ENCODE results near the gene APH1B.

APH1B gene

DNA sequence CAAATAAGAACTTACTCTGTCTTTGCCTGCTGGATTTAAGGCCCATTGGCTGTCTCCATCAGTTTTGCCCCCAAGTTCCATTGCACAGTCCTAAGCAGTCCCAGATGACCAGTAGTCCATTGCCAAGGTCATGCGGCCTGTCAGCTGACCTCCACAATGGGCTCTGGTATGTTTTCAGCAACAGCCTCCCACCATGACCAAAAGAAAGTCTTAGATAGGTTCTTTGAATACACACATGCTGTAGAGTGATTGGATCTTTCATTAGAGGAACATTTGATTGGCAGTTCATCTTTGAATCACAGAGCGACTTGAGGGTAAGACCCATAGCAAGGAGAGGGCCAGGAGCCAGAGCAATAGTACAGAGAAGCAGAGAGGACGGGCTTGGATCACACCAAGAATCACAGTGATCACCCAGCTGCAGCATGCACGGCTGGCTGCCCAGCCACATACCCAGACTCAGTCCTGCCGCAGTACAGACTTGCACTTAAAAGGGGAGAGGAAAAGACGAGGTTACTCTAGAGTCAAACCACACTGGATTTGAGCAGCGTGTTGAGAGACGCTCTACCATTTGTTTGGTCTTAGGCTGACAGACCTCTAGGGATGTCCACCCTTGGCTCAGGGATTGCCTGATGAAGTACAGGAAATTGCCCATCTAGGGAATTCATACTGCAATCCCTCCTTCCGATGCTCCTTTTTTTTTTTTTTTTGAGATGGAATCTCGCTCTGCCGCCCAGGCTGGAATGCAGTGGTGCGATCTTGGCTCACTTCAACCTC is 50.4 kb downstream of the APH1B start:
- no peak overlapping the region for H2BK15ac ChIP-seq (replicated peaks; ENCODE audit: low read depth)
- no peak overlapping the region for H2AK5ac ChIP-seq (ENCODE audit: low read length)
- H3K18ac ChIP-seq (ENCODE audit: low read length), result no peak overlapping the region
- H3K4me1 ChIP-seq (ENCODE audit: control insufficient read depth, low read depth, low read length), result no peaks in the 10 kb centered on the region
- no peak overlapping the region for H2BK5ac ChIP-seq (ENCODE audit: low read length)
- no peak for DNase-seq
- H4K8ac ChIP-seq (ENCODE audit: low read depth, low read length), result no peak overlapping the region
- H3K36me3 ChIP-seq (ENCODE audit: control insufficient read depth, insufficient read depth, low read length), result no peaks in the 10 kb centered on the region
- H3K4me2 ChIP-seq (ENCODE audit: low read length), result no peak overlapping the region
- no peak overlapping the region for H3K9ac ChIP-seq (ENCODE audit: low read length)
- H3K23ac ChIP-seq (ENCODE audit: low read length), result no peak overlapping the region
- no peak overlapping the region for H3K4ac ChIP-seq (ENCODE audit: low read depth, low read length)
- WGBS (ENCODE audit: extremely low coverage, insufficient coverage, low lambda C conversion rate), result no CpG with 5 or more reads among the region's 12 CpGs
- no peak overlapping the region for H2BK120ac ChIP-seq (ENCODE audit: low read depth, low read length)
- no peaks in the 10 kb centered on the region for H3K79me1 ChIP-seq (ENCODE audit: low read length)
- H3K4me3 ChIP-seq (ENCODE audit: low read length), result no peak overlapping the region
- H3K56ac ChIP-seq (ENCODE audit: low read length), result no peak overlapping the region
- no peaks in the 10 kb centered on the region for H3K79me2 ChIP-seq (ENCODE audit: control insufficient read depth, insufficient read depth, low read length)
- no peak overlapping the region for H4K5ac ChIP-seq (ENCODE audit: low read length)
- no peaks in the 10 kb centered on the region for H3K27me3 ChIP-seq (ENCODE audit: insufficient read depth, low read length, poor library complexity)
- H3K27ac ChIP-seq (ENCODE audit: low read depth, low read length), result no peak overlapping the region

- Histone ChIP-seq H3K79me1 (ENCODE audit: low read length) (no peaks in the 10 kb centered on the region), H3K4me2 (ENCODE audit: low read length) (no peak overlapping the region), H3K4me1 (ENCODE audit: control insufficient read depth, low read depth, low read length) (no peaks in the 10 kb centered on the region), H4K8ac (ENCODE audit: low read depth, low read length) (no peak overlapping the region), H3K79me2 (ENCODE audit: control insufficient read depth, insufficient read depth, low read length) (no peaks in the 10 kb centered on the region), H3K27me3 (ENCODE audit: insufficient read depth, low read length, poor library complexity) (no peaks in the 10 kb centered on the region), H2AK5ac (ENCODE audit: low read length) (no peak overlapping the region), H4K5ac (ENCODE audit: low read length) (no peak overlapping the region), H3K23ac (ENCODE audit: low read length) (no peak overlapping the region), H3K18ac (ENCODE audit: low read length) (no peak overlapping the region), H2BK5ac (ENCODE audit: low read length) (no peak overlapping the region), H3K9ac (ENCODE audit: low read length) (no peak overlapping the region), H3K4ac (ENCODE audit: low read depth, low read length) (no peak overlapping the region), H2BK15ac (replicated peaks; ENCODE audit: low read depth) (no peak overlapping the region), H3K4me3 (ENCODE audit: low read length) (no peak overlapping the region), H3K36me3 (ENCODE audit: control insufficient read depth, insufficient read depth, low read length) (no peaks in the 10 kb centered on the region), H3K56ac (ENCODE audit: low read length) (no peak overlapping the region), H3K27ac (ENCODE audit: low read depth, low read length) (no peak overlapping the region), H2BK120ac (ENCODE audit: low read depth, low read length) (no peak overlapping the region)
- whole genome bisulfite sequencing (ENCODE audit: extremely low coverage, insufficient coverage, low lambda C conversion rate), result no CpG with 5 or more reads among the region's 5 CpGs
- no peak for DNase-seq
Observed at GRCh38 chr15:63329567-63330350, 52.4 kb downstream of the APH1B start.

GRCh38 chr15:63330926-63331325 is 53.5 kb downstream of the APH1B start:
- Histone ChIP-seq H3K79me2 (ENCODE audit: control insufficient read depth, insufficient read depth, low read length) (no peaks in the 10 kb centered on the region), H3K4me1 (ENCODE audit: control insufficient read depth, low read depth, low read length) (no peaks in the 10 kb centered on the region), H3K36me3 (ENCODE audit: control insufficient read depth, insufficient read depth, low read length) (peaks cover 4% of the 10 kb centered on the region), H3K23ac (ENCODE audit: low read length) (no peak overlapping the region), H3K27me3 (ENCODE audit: insufficient read depth, low read length, poor library complexity) (no peaks in the 10 kb centered on the region), H3K4me2 (ENCODE audit: low read length) (no peak overlapping the region), H2BK5ac (ENCODE audit: low read length) (no peak overlapping the region), H3K79me1 (ENCODE audit: low read length) (no peaks in the 10 kb centered on the region), H3K27ac (ENCODE audit: low read depth, low read length) (no peak overlapping the region), H4K5ac (ENCODE audit: low read length) (no peak overlapping the region), H3K9ac (ENCODE audit: low read length) (no peak overlapping the region), H2BK120ac (ENCODE audit: low read depth, low read length) (no peak overlapping the region), H2AK5ac (ENCODE audit: low read length) (no peak overlapping the region), H3K4ac (ENCODE audit: low read depth, low read length) (no peak overlapping the region), H2BK15ac (replicated peaks; ENCODE audit: low read depth) (no peak overlapping the region), H3K56ac (ENCODE audit: low read length) (no peak overlapping the region), H3K4me3 (ENCODE audit: low read length) (no peak overlapping the region), H3K18ac (ENCODE audit: low read length) (no peak overlapping the region), H4K8ac (ENCODE audit: low read depth, low read length) (no peak overlapping the region)
- DNase-seq, result no peak
- no CpG with 5 or more reads among the region's 10 CpGs for WGBS (ENCODE audit: extremely low coverage, insufficient coverage, low lambda C conversion rate)

- no peaks in the 10 kb centered on the region for H3K27me3 ChIP-seq (ENCODE audit: insufficient read depth, low read length, poor library complexity)
- no peaks in the 10 kb centered on the region for H3K79me2 ChIP-seq (ENCODE audit: control insufficient read depth, insufficient read depth, low read length)
- no peak overlapping the region for H3K4me3 ChIP-seq (ENCODE audit: low read length)
- H4K8ac ChIP-seq (ENCODE audit: low read depth, low read length), result no peak overlapping the region
- no peak overlapping the region for H3K23ac ChIP-seq (ENCODE audit: low read length)
- no peak overlapping the region for H2BK120ac ChIP-seq (ENCODE audit: low read depth, low read length)
- H4K5ac ChIP-seq (ENCODE audit: low read length), result no peak overlapping the region
- H3K18ac ChIP-seq (ENCODE audit: low read length), result no peak overlapping the region
- H2BK5ac ChIP-seq (ENCODE audit: low read length), result no peak overlapping the region
- no peak overlapping the region for H3K4ac ChIP-seq (ENCODE audit: low read depth, low read length)
- no peak for DNase-seq
- no peaks in the 10 kb centered on the region for H3K79me1 ChIP-seq (ENCODE audit: low read length)
- H3K36me3 ChIP-seq (ENCODE audit: control insufficient read depth, insufficient read depth, low read length), result peaks cover 4% of the 10 kb centered on the region
- H2AK5ac ChIP-seq (ENCODE audit: low read length), result no peak overlapping the region
- no CpG with 5 or more reads among the region's 12 CpGs for WGBS (ENCODE audit: extremely low coverage, insufficient coverage, low lambda C conversion rate)
- H2BK15ac ChIP-seq (replicated peaks; ENCODE audit: low read depth), result no peak overlapping the region
- H3K27ac ChIP-seq (ENCODE audit: low read depth, low read length), result no peak overlapping the region
- H3K56ac ChIP-seq (ENCODE audit: low read length), result no peak overlapping the region
- H3K4me2 ChIP-seq (ENCODE audit: low read length), result no peak overlapping the region
- H3K4me1 ChIP-seq (ENCODE audit: control insufficient read depth, low read depth, low read length), result no peaks in the 10 kb centered on the region
- H3K9ac ChIP-seq (ENCODE audit: low read length), result no peak overlapping the region
Observed at GRCh38 chr15:63331456-63331855, 54.1 kb downstream of the APH1B start.

- Histone ChIP-seq H2BK5ac (ENCODE audit: low read length) (no peak overlapping the region), H3K4me3 (ENCODE audit: low read length) (no peak overlapping the region), H3K36me3 (ENCODE audit: control insufficient read depth, insufficient read depth, low read length) (peaks cover 4% of the 10 kb centered on the region), H3K9ac (ENCODE audit: low read length) (no peak overlapping the region), H3K56ac (ENCODE audit: low read length) (no peak overlapping the region), H3K27ac (ENCODE audit: low read depth, low read length) (no peak overlapping the region), H4K5ac (ENCODE audit: low read length) (no peak overlapping the region), H3K79me1 (ENCODE audit: low read length) (no peaks in the 10 kb centered on the region), H3K79me2 (ENCODE audit: control insufficient read depth, insufficient read depth, low read length) (no peaks in the 10 kb centered on the region), H3K23ac (ENCODE audit: low read length) (no peak overlapping the region), H4K8ac (ENCODE audit: low read depth, low read length) (no peak overlapping the region), H2BK120ac (ENCODE audit: low read depth, low read length) (no peak overlapping the region), H2AK5ac (ENCODE audit: low read length) (no peak overlapping the region), H3K4ac (ENCODE audit: low read depth, low read length) (no peak overlapping the region), H3K4me1 (ENCODE audit: control insufficient read depth, low read depth, low read length) (no peaks in the 10 kb centered on the region), H3K18ac (ENCODE audit: low read length) (no peak overlapping the region), H2BK15ac (replicated peaks; ENCODE audit: low read depth) (no peak overlapping the region), H3K27me3 (ENCODE audit: insufficient read depth, low read length, poor library complexity) (no peaks in the 10 kb centered on the region), H3K4me2 (ENCODE audit: low read length) (no peak overlapping the region)
- no CpG with 5 or more reads among the region's 9 CpGs for WGBS (ENCODE audit: extremely low coverage, insufficient coverage, low lambda C conversion rate)
- DNase-seq, result no peak
Observed at GRCh38 chr15:63332367-63333124, 55.1 kb downstream of the APH1B start.

Measured in mesendoderm (in vitro differentiated cells).